Heart left ventricle (tissue), 13 donors: ENCODE results near the gene LRRTM4.

Experiments
- CTCF ChIP-seq, 12 donors: fragments of 200-600 bp; sonication (generic) in 4 of 12; IDR thresholded peaks; one replicate each; pipeline versions ENCODE4 v1.5.0 to v1.8.0; 2018 to 2022; ENCODE audit warnings: antibody characterized with exemption in 12 of 12, mild to moderate bottlenecking in 5 of 12
- POLR2A ChIP-seq, 2 donors: fragments of 450-650 bp; IDR thresholded peaks; one replicate each; pipeline ENCODE4 v1.6.1; 2017; ENCODE audit warnings: antibody characterized with exemption in 2 of 2, mild to moderate bottlenecking in 2 of 2, moderate library complexity in 2 of 2
- donor health status: ischemic (EF 13 %, LVEDD 7.1; RV severe dilation, severe dysfunction).
- donor health status: DM: no; HTN: yes; CAD: no.
- donor health status: DM: no; HTN: no; CAD: no.
- donor health status: ischemic (EF 25% LVEDD 6.9; RV normal size, moderate dysfunction).
- donor health status: ischemic (EF 25% LVEDD 5.7; RV mildly dilated, moderate dysfunction).
- donor health status: ischemic (EF 35%, LVEDD 5.7; RV mildly dilated, moderate dysfunction).
- donor health status: nonischemic (EF 11% LVEDD 7.7; RV severe dilation, severe dysfunction).
- donor health status: DM: yes; HTN: yes; CAD: no.
- donor health status: PGD.
- donor health status: ischemic (EF 29% LVEDD 5.4; RV normal size, mild dysfunction).
- donor health status: nonischemic (EF 23%, LVEDD 6.1; RV moderate dilation, normal function).

- no peak for TF ChIP-seq POLR2A (IDR thresholded peaks at IDR 0.05)
- TF ChIP-seq CTCF (IDR thresholded peaks at IDR 0.05): no peak
These were observed 659.3 kb downstream of the LRRTM4 start for GRCh38 chr2:76862901-76863300.
